Activated CD8-positive, alpha-beta T cell treated with anti-CD3 and anti-CD28 coated beads for 36 hours (primary cell): ENCODE results near the gene PI4KA. TPM values are rescaled to one million over a fixed set of nuclear protein-coding genes. Genes with fewer than 3 reads are reported as not detected.
"Not testable (repeated sequence)": the region's sequence is repeated elsewhere in the genome, so short reads cannot be mapped to it uniquely, and the experiment has no call there.

Experiments
- ATAC-seq: fragments of 200-7000 bp; cut with Tn5 transposase; one replicate; pipeline ENCODE4 v1.10.0; 2021; ENCODE audit warnings: mild to moderate bottlenecking, moderate library complexity
- CTCF ChIA-PET: fragments of 350-600 bp; sonication (Branson Sonifier 250); formaldehyde crosslinking; loops from one replicate; lab custom pipeline; 2021; ENCODE audit warnings: antibody characterized with exemption; lab: Charles Lee
- POLR2A ChIA-PET: fragments of 350-600 bp; sonication (Branson Sonifier 250); formaldehyde crosslinking; loops from one replicate; lab custom pipeline; 2021; ENCODE audit warnings: antibody characterized with exemption; lab: Charles Lee
- DNase-seq: peaks from one replicate; pipeline ENCODE4 v3.0.0-alpha.2; 2020
- H3K27ac Mint-ChIP-seq: one replicate; pipeline ENCODE4 v1.8.0; 2021; ENCODE audit warnings: mild to moderate bottlenecking, mixed read lengths
- H3K27me3 Mint-ChIP-seq: one replicate; pipeline ENCODE4 v1.8.0; 2021; ENCODE audit warnings: mixed read lengths
- H3K36me3 Mint-ChIP-seq: one replicate; pipeline ENCODE4 v1.8.0; 2021; ENCODE audit warnings: low read depth, mixed read lengths
- H3K4me1 Mint-ChIP-seq: one replicate; pipeline ENCODE4 v1.8.0; 2021; ENCODE audit warnings: low read depth, mixed read lengths
- H3K4me3 Mint-ChIP-seq: one replicate; pipeline ENCODE4 v1.8.0; 2021; ENCODE audit warnings: mild to moderate bottlenecking, moderate library complexity, mixed read lengths
- H3K9me3 Mint-ChIP-seq: one replicate; pipeline ENCODE4 v1.8.0; 2021; ENCODE audit warnings: mixed read lengths
- CTCF ChIP-seq: fragments of 200-600 bp; IDR thresholded peaks from one replicate; pipeline ENCODE4 v1.8.0; 2022; ENCODE audit warnings: antibody characterized with exemption, mild to moderate bottlenecking
- intact Hi-C: fragments of 100-400 bp; cut with micrococcal nuclease; formaldehyde crosslinking; loops from one replicate; pipeline ENCODE4 v1.10.0; 2022
- total RNA-seq, 2 experiments: library from RNA; stranded (reverse); gene quantifications; one replicate each; pipeline ENCODE4 v1.2.3, GENCODE V29; 2021

PI4KA gene
- total RNA-seq, 2 experiments from 2014 or later = 63.9 to 64.1 TPM

GRCh38 chr22:20822240-20822639 lies 36.4 kb downstream of the PI4KA start:
- ChIA-PET CTCF (no interaction called here), POLR2A (no interaction called here)
- Mint-ChIP-seq H3K36me3 (peaks cover 3% of the 10 kb centered on the region), H3K4me1 (no peaks in the 10 kb centered on the region), H3K4me3 (no peak overlapping the region), H3K9me3 (no peaks in the 10 kb centered on the region), H3K27ac (peak overlapping the region; percentile 24), H3K27me3 (no peaks in the 10 kb centered on the region)
- no peak for ATAC-seq
- no peak for DNase-seq
- intact Hi-C loops = no loop called here
- no peak for TF ChIP-seq CTCF

- H3K27me3 Mint-ChIP-seq, CTCF ChIA-PET, H3K4me1 Mint-ChIP-seq, DNase-seq, H3K9me3 Mint-ChIP-seq, H3K27ac Mint-ChIP-seq, ATAC-seq, intact Hi-C loops, H3K4me3 Mint-ChIP-seq, H3K36me3 Mint-ChIP-seq: not testable (repeated sequence)
- POLR2A ChIA-PET = interaction anchor here (1.5 kb wide), 1 partner anchor 11 kb away, joined by 4 read pairs; no protein-coding TSS in a partner anchor
Observed at GRCh38 chr22:20821717-20822239, 36.8 kb downstream of the PI4KA start.

GRCh38 chr22:20819471-20819870 lies 39.1 kb downstream of the PI4KA start:
- no peak for TF ChIP-seq CTCF
- CTCF ChIA-PET = interaction anchor here (1.5 kb wide), 1 partner anchor 25 kb away, joined by 4 read pairs; no protein-coding TSS in a partner anchor
- intact Hi-C loops = no loop called here
- Mint-ChIP-seq H3K27me3 (no peaks in the 10 kb centered on the region), H3K27ac (no peak overlapping the region), H3K9me3 (no peaks in the 10 kb centered on the region), H3K36me3 (peaks cover 12% of the 10 kb centered on the region), H3K4me3 (no peak overlapping the region), H3K4me1 (no peaks in the 10 kb centered on the region)
- no peak for ATAC-seq
- POLR2A ChIA-PET = interaction anchor here (0.6 kb wide), 1 partner anchor 273 kb away, joined by 3 read pairs; no protein-coding TSS in a partner anchor
- DNase-seq = no peak

GRCh38 chr22:20818471-20818870 lies 40.1 kb downstream of the PI4KA start:
- CTCF ChIA-PET = interaction anchor here (1.5 kb wide), 1 partner anchor 26 kb away, joined by 4 read pairs; no protein-coding TSS in a partner anchor
- POLR2A ChIA-PET = no interaction called here
- H3K4me1 Mint-ChIP-seq = peaks cover 2% of the 10 kb centered on the region
- H3K9me3 Mint-ChIP-seq = no peaks in the 10 kb centered on the region
- no peak overlapping the region for H3K27ac Mint-ChIP-seq
- ATAC-seq (no peak), DNase-seq (no peak)
- no peak overlapping the region for H3K4me3 Mint-ChIP-seq
- H3K36me3 Mint-ChIP-seq = peaks cover 13% of the 10 kb centered on the region
- intact Hi-C loops = no loop called here
- no peak for TF ChIP-seq CTCF
- no peaks in the 10 kb centered on the region for H3K27me3 Mint-ChIP-seq

GRCh38 chr22:20816559-20816958 lies 42.1 kb downstream of the PI4KA start:
- Mint-ChIP-seq H3K4me1 (peaks cover 7% of the 10 kb centered on the region), H3K4me3 (no peak overlapping the region), H3K27ac (no peak overlapping the region), H3K27me3 (no peaks in the 10 kb centered on the region), H3K9me3 (no peaks in the 10 kb centered on the region), H3K36me3 (peaks cover 28% of the 10 kb centered on the region)
- intact Hi-C loops = no loop called here
- ATAC-seq (no peak), DNase-seq (no peak)
- ChIA-PET CTCF (no interaction called here), POLR2A (interaction anchor here (1.2 to 1.3 kb wide), 2 partner anchors 12 to 28 kb away, joined by 3 read pairs; no protein-coding TSS in a partner anchor)
- no peak for TF ChIP-seq CTCF
